Mesothelial cell of epicardium (in vitro differentiated cells): ENCODE data around the gene RAB18. TPM values are rescaled to one million over a fixed set of nuclear protein-coding genes. Genes with fewer than 3 reads are reported as not detected.
"Not testable (repeated sequence)": the region's sequence is repeated elsewhere in the genome, so short reads cannot be mapped to it uniquely, and the experiment has no call there.

Experiments
- DNase-seq, 2 experiments: peaks; one replicate each; pipeline ENCODE4 v3.0.0; 2021; ENCODE audit warnings: low spot score in 2 of 2; ENCODE audit not compliant: unreplicated experiment in 2 of 2
- H3K27ac Mint-ChIP-seq: 2 replicates; pipeline ENCODE4 v1.8.0; 2021; ENCODE audit warnings: mixed read lengths
- H3K27me3 Mint-ChIP-seq: 2 replicates; pipeline ENCODE4 v1.8.0; 2021; ENCODE audit warnings: low read depth, mixed read lengths
- H3K36me3 Mint-ChIP-seq: 2 replicates; pipeline ENCODE4 v1.8.0; 2021; ENCODE audit warnings: mixed read lengths
- H3K4me1 Mint-ChIP-seq: 2 replicates; pipeline ENCODE4 v1.8.0; 2021; ENCODE audit warnings: mixed read lengths
- H3K4me3 Mint-ChIP-seq: 2 replicates; pipeline ENCODE4 v1.8.0; 2021; ENCODE audit warnings: mild to moderate bottlenecking, moderate library complexity, mixed read lengths
- H3K9me3 Mint-ChIP-seq: 2 replicates; pipeline ENCODE4 v1.8.0; 2021; ENCODE audit warnings: mixed read lengths
- CTCF ChIP-seq: fragments of 200-600 bp; sonication (generic); IDR thresholded peaks from one replicate; pipeline ENCODE4 v1.5.0; 2021; ENCODE audit warnings: antibody characterized with exemption; ENCODE audit not compliant: unreplicated experiment
- total RNA-seq: library from RNA; stranded (reverse); gene quantifications from 3 replicates; pipeline ENCODE4 v1.2.1, GENCODE V29; 2021

RAB18 gene
- total RNA-seq, 1 donor from 2014 or later = 93.7 TPM

GRCh38 chr10:27564880-27565279 is 60.8 kb downstream of the RAB18 start:
- DNase-seq = no peak
- peaks cover 9% of the 10 kb centered on the region for H3K27me3 Mint-ChIP-seq

GRCh38 chr10:27568196-27569175 is 64.4 kb downstream of the RAB18 start:
- Mint-ChIP-seq H3K27me3 (peaks cover 3% of the 10 kb centered on the region), H3K4me3 (no peak overlapping the region), H3K4me1 (no peaks in the 10 kb centered on the region), H3K36me3 (no peaks in the 10 kb centered on the region), H3K27ac (no peak overlapping the region), H3K9me3 (peaks cover 22% of the 10 kb centered on the region)
- no peak for DNase-seq
- no peak for TF ChIP-seq CTCF

More at GRCh38 chr10:27564880-27565279, 60.8 kb downstream of the RAB18 start:
- H3K9me3 Mint-ChIP-seq = peaks cover 28% of the 10 kb centered on the region
- H3K4me1 Mint-ChIP-seq = no peaks in the 10 kb centered on the region
- TF ChIP-seq CTCF = no peak
- H3K4me3 Mint-ChIP-seq = no peak overlapping the region
- no peak overlapping the region for H3K27ac Mint-ChIP-seq
- no peaks in the 10 kb centered on the region for H3K36me3 Mint-ChIP-seq

- Mint-ChIP-seq H3K4me3 (no peak overlapping the region), H3K4me1 (no peaks in the 10 kb centered on the region), H3K9me3 (peaks cover 13% of the 10 kb centered on the region), H3K27ac (no peak overlapping the region), H3K27me3 (no peaks in the 10 kb centered on the region), H3K36me3 (no peaks in the 10 kb centered on the region)
- DNase-seq = no peak
- no peak for TF ChIP-seq CTCF
Measured at GRCh38 chr10:27569946-27570345, 65.8 kb downstream of the RAB18 start.

- not testable (repeated sequence) for H3K27me3 Mint-ChIP-seq, H3K36me3 Mint-ChIP-seq
Measured at GRCh38 chr10:27577038-27577437, 72.9 kb downstream of the RAB18 start.

GRCh38 chr10:27578316-27578715 is 74.2 kb downstream of the RAB18 start:
- Mint-ChIP-seq H3K4me1 (no peaks in the 10 kb centered on the region), H3K27me3 (no peaks in the 10 kb centered on the region), H3K9me3 (peaks cover 12% of the 10 kb centered on the region), H3K4me3 (no peak overlapping the region), H3K36me3 (no peaks in the 10 kb centered on the region), H3K27ac (no peak overlapping the region)
- no peak for DNase-seq
- no peak for TF ChIP-seq CTCF

More at GRCh38 chr10:27577038-27577437, 72.9 kb downstream of the RAB18 start:
- H3K4me3 Mint-ChIP-seq, H3K4me1 Mint-ChIP-seq, DNase-seq, H3K27ac Mint-ChIP-seq: not testable (repeated sequence)
- peaks cover 12% of the 10 kb centered on the region for H3K9me3 Mint-ChIP-seq

GRCh38 chr10:27581225-27581624 is 77.1 kb downstream of the RAB18 start:
- DNase-seq = no peak
- Mint-ChIP-seq H3K27me3 (no peaks in the 10 kb centered on the region), H3K36me3 (no peaks in the 10 kb centered on the region), H3K4me3 (no peak overlapping the region), H3K27ac (no peak overlapping the region), H3K4me1 (no peaks in the 10 kb centered on the region), H3K9me3 (peaks cover 8% of the 10 kb centered on the region)
- no peak for TF ChIP-seq CTCF
